Lung (tissue), 12 donors: ENCODE data around the gene MAST4. TPM values are rescaled to one million over a fixed set of nuclear protein-coding genes. Genes with fewer than 3 reads are reported as not detected.

Experiments used
- ATAC-seq: fragments of 200-7000 bp; cut with Tn5 transposase; one replicate; pipeline ENCODE4 v1.9.1; 2020; ENCODE audit warnings: moderate number of reproducible peaks; ENCODE audit not compliant: insufficient read depth, low FRiP score
- DNase-seq, 3 donors: peaks; one replicate each; pipeline ENCODE4 v3.0.0-alpha.2; 2013 to 2017
- H3K27ac ChIP-seq, 2 donors: one replicate each; pipeline ENCODE4 v1.5.1; 2013; ENCODE audit warnings: mild to moderate bottlenecking in 2 of 2, moderate library complexity in 2 of 2, control low read depth in 1 of 2, inconsistent platforms in 1 of 2, low read depth in 1 of 2, low read length in 1 of 2
- H3K27me3 ChIP-seq, 3 donors: one replicate each; pipeline ENCODE4 v1.5.1; 2013; ENCODE audit warnings: low read length in 2 of 3; ENCODE audit not compliant: control insufficient read depth in 3 of 3, insufficient read depth in 3 of 3
- H3K36me3 ChIP-seq, 4 donors: one replicate each; pipeline ENCODE4 v1.5.1; 2013; ENCODE audit warnings: low read length in 4 of 4, mild to moderate bottlenecking in 1 of 4, moderate library complexity in 1 of 4; ENCODE audit not compliant: control insufficient read depth in 4 of 4, insufficient read depth in 4 of 4
- H3K4me1 ChIP-seq, 5 donors: one replicate each; pipeline ENCODE4 v1.5.1; 2013; ENCODE audit warnings: low read length in 5 of 5, mild to moderate bottlenecking in 2 of 5, moderate library complexity in 1 of 5; ENCODE audit not compliant: control insufficient read depth in 5 of 5, insufficient read depth in 5 of 5
- H3K4me3 ChIP-seq: one replicate; pipeline ENCODE4 v1.5.1; 2013; ENCODE audit warnings: mild to moderate bottlenecking, control low read depth, moderate library complexity
- H3K9ac ChIP-seq, 2 donors: one replicate each; pipeline ENCODE4 v1.5.1; 2013; ENCODE audit warnings: low read length in 2 of 2, control low read depth in 1 of 2; ENCODE audit not compliant: insufficient read depth in 1 of 2
- H3K9me3 ChIP-seq, 4 donors: one replicate each; pipeline ENCODE4 v1.5.1; 2013; ENCODE audit warnings: low read length in 3 of 4, mild to moderate bottlenecking in 1 of 4, moderate library complexity in 1 of 4; ENCODE audit not compliant: control insufficient read depth in 4 of 4, insufficient read depth in 3 of 4
- CTCF ChIP-seq: IDR thresholded peaks from 2 replicates; pipeline ENCODE4 v1.5.1; 2012; ENCODE audit warnings: mild to moderate bottlenecking; ENCODE audit errors: control extremely low read depth, extremely low read depth
- WGBS, 2 donors: extraction: QIAGEN DNeasy Blood & Tissue Kit; methylation state at CpG; one replicate each; pipeline ENCODE4 v1.1.7; 2013; 5-methylcytosine and 5-hydroxymethylcytosine counted together
- polyA plus RNA-seq, 2 donors: library from polyadenylated mRNA; stranded (reverse); fragments of 200-250 nt; gene quantifications; one replicate each; pipeline ENCODE4 v1.2.1, GENCODE V29; 2013
- total RNA-seq, 2 donors: library from RNA; depleted of rRNA in 1 of 2; stranded (reverse); fragments of >200 nt in 1 of 2; gene quantifications; one replicate each; pipeline ENCODE4 v1.2.1, GENCODE V29; 2014 to 2021
- donor health status: control.
- donor health status: control.
- donor health status: Bipolar disorder and iron deficiency.
- donor health status: healthy.
- donor health status: DM: yes; HTN: yes; CAD: no.

The MAST4 gene
- total and polyA plus RNA-seq, 4 donors: 13.9 to 153 (median 46.2) TPM

- WGBS, 2 donors: 94% methylated on average over 5 of the region's 5 CpGs
- DNase-seq (no peak), ATAC-seq (no peak)
- no peak for TF ChIP-seq CTCF
- H3K36me3 ChIP-seq: no peaks in the 10 kb centered on the region
- no peaks in the 10 kb centered on the region for H3K27me3 ChIP-seq
- H3K27ac ChIP-seq: no peak overlapping the region
- no peak overlapping the region for H3K9ac ChIP-seq
- no peak overlapping the region for H3K4me3 ChIP-seq
- peaks cover 0 to 3% (median under 1%) of the 10 kb centered on the region in 4 donors for H3K9me3 ChIP-seq
- H3K4me1 ChIP-seq: peaks cover 0 to 8% (median 2%) of the 10 kb centered on the region in 5 donors
Measured at GRCh38 chr5:67179697-67180361, 583.6 kb downstream of the MAST4 start.

GRCh38 chr5:67181648-67182221 lies 585.5 kb downstream of the MAST4 start:
- no peak for TF ChIP-seq CTCF
- no peaks in the 10 kb centered on the region for H3K36me3 ChIP-seq
- no peak overlapping the region for H3K4me3 ChIP-seq
- DNase-seq (no peak), ATAC-seq (peak; percentile 63)
- H3K9ac ChIP-seq: no peak overlapping the region
- WGBS, 2 donors: 43 to 62% methylated on average over 5 of the region's 5 CpGs
- peaks cover 0 to 3% (median under 1%) of the 10 kb centered on the region in 4 donors for H3K9me3 ChIP-seq
- H3K27me3 ChIP-seq: no peaks in the 10 kb centered on the region
- H3K4me1 ChIP-seq: peaks cover 0 to 12% (median 2%) of the 10 kb centered on the region in 5 donors
- H3K27ac ChIP-seq: no peak overlapping the region

GRCh38 chr5:67182301-67182790 lies 586.2 kb downstream of the MAST4 start:
- no peaks in the 10 kb centered on the region for H3K27me3 ChIP-seq
- H3K36me3 ChIP-seq: no peaks in the 10 kb centered on the region
- no peak overlapping the region for H3K4me3 ChIP-seq
- H3K9me3 ChIP-seq: peaks cover 0 to under 1% (median 0%) of the 10 kb centered on the region in 4 donors
- peak overlapping the region in 1 of 2 donors; percentile 7 for H3K27ac ChIP-seq
- H3K9ac ChIP-seq: no peak overlapping the region
- no peak for TF ChIP-seq CTCF
- WGBS, 2 donors: 37 to 46% methylated on average over 6 of the region's 6 CpGs
- DNase-seq (no peak), ATAC-seq (peak; percentile 58)
- H3K4me1 ChIP-seq: peaks cover 0 to 16% (median 3%) of the 10 kb centered on the region in 5 donors
